NCI-H1694 treated with DMSO at 0.1 percent for 48 hours (cell line): ENCODE measurements around the gene POLR2C.
A peak's percentile ranks its signal among the peaks of the same experiment; 100 is the strongest.

Source experiments
- DNase-seq: peaks from one replicate; lab custom pipeline; 2025; lab: John Stamatoyannopoulos, UW

POLR2C gene

DNA sequence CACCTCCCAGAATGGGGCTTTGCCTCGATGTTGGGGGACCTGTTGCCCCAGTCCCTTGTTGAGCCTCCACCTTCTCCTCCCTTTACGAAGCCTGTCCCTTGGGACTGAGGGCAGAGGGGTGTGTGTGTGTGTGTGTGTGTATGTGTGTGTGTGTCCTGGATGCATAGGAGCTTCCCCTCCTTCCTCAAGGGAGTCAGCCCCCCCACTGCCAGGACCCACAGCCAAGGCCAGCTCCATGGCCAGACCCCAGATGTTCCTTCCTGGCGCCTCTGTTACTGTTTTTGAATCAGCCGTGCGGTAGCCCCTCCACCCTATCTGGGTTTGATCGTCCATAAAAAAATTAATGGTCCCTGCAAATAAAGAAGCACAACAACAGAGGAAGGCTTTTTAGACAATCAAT is 41.5 kb downstream of the POLR2C start:
- no peak for DNase-seq

GRCh38 chr16:57504491-57504890 is 42.0 kb downstream of the POLR2C start:
- DNase-seq, result no peak

- DNase-seq, result no peak
Observed at GRCh38 chr16:57505169-57505568, 42.7 kb downstream of the POLR2C start.

- peak; percentile 60 for DNase-seq
Observed at GRCh38 chr16:57507136-57508034, 44.9 kb downstream of the POLR2C start.

- no peak for DNase-seq
Observed at GRCh38 chr16:57508035-57508425, 45.6 kb downstream of the POLR2C start.

DNA sequence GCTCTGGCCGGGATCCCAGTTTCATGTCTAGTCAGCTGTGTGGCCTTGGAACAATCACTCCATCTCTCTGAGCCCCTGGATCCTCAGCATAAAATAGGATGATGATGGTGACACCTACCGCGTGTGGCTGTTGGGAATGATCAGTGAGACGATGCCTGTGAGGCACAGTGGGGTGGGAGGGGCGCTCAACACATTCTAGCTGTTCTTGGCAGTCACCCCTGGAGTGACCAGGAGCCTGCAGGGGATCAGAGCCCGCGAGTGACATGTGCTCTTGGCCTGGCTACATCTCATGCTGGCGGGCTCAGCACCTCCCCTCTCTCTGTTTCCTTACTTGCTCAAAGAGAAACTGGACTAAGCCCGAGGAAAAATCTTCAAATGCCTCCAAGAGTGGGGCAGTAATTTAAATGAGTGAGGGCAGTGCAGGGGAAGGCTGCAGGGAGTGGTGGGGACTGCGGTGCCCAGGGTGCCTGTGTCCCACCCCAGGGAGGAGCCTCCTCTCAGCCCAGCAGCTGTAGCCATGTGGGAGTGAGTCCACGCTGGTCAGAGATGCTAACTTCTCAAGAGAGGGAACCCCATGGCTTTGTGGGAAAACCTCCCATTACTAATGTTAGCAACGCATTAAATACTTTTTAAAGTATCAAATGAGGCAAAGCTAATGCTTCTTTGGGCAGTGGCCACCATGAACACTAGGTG is 46.9 kb downstream of the POLR2C start:
- no peak for DNase-seq

DNA sequence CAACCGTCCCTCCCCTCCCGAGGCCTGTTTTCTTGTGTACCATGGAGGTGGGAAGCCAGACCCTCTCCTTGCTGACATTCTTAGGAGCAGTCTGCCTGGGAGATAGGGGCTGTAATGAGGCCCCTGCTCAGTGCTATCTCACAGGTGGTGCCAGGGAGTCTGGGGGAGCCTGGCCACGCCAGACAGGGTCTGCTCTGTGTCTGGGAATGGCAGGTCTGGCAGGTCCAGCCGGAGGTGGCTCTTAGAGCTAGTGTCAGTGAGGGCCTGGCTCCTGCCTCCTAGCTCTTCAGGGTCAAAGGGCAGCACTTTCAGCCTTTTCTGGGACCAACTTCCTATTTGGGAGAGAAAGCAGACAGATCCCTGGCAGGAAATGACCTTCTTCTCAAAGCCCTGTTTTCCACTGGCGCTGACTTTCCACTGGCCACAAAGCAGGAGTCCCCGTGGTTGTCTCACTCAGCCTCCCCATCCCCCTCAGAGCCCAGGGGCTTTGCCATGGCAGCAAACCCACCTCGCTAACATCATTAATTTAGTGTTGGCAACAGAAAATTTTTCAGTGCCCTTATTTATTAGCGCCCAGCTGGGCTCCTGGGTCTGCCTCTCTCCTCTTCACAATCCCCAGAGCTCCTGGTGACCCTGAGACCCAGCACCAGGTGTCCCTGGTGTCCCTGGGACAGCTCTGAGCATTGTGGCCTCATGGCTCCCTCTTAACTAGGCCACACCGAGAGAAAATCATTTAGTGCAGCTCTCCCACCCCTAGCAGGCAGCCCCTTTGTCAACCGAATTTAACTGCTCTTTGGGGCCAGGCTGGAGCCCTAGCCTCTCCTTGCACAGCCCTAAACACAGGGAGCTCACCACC is 47.8 kb downstream of the POLR2C start:
- DNase-seq, result no peak

DNA sequence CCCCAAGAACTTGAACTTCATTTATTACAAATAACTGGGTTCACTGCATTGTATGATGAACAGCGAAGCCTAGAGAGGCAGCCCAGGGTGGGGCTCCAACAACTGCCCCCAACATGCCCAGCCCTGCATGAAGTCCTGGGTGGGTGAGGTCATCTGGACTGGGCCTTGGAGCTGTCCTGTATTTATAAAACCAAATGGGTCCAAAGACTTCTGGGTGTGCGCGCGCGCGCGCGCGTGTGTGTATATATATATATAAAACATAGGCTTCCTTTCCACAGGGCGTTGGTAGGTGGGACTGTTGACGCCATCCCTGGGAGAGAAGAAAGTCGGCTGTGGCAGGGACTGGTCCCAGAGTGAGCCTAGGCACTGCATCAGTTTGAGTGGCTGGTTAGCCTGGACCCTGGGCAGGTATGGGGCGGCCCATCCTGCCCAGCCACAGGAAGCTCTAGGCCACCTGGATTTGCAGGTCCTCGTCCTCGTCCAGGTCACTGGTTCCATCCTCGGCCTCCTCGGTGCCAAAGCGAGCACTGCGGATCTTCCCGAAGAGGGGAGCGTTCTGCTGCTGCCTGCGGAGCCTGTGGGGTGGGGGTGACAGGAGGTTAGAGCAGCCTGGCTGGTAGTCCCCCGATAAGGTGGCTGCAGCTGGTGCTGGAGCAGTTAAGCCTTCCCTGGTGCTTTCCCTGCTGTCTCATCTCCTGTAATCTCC is 50.0 kb downstream of the POLR2C start:
- no peak for DNase-seq

DNA sequence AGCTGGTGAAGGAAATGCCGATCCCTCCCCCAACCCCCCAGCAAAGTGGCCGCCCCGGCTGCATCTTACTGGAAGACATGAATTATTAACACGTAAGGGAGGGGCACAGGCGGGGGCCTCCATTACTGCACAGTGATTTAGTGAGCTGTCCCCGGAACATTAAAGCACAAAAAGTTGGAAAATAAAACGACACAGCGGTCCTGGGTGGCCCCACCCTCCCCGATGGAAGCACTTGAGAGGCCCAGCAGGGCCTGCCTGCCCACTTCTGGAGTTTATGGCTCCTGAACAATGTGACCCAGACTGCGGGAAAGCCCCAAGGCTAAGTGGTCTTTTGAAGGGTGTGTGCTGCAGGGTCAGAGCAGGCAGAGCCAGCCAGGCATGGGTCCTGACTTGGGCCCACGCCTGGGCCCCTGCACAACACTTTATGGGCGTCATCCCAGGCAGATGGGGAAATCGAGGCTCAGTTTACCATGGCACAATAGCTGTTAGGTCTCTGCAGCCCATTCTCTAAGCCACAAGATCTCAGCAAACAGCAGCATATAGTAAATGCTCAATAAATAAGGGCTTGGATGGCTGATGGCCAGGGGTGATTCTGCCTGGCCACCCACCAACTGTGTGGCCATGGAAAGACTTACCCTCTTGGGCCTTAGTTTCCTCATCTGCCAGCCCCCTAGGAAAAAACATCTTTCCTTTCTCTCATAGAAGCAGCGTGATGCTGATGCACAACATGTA is 51.1 kb downstream of the POLR2C start:
- DNase-seq, result no peak

- no peak for DNase-seq
Observed at GRCh38 chr16:57514371-57514770, 51.9 kb downstream of the POLR2C start.

DNA sequence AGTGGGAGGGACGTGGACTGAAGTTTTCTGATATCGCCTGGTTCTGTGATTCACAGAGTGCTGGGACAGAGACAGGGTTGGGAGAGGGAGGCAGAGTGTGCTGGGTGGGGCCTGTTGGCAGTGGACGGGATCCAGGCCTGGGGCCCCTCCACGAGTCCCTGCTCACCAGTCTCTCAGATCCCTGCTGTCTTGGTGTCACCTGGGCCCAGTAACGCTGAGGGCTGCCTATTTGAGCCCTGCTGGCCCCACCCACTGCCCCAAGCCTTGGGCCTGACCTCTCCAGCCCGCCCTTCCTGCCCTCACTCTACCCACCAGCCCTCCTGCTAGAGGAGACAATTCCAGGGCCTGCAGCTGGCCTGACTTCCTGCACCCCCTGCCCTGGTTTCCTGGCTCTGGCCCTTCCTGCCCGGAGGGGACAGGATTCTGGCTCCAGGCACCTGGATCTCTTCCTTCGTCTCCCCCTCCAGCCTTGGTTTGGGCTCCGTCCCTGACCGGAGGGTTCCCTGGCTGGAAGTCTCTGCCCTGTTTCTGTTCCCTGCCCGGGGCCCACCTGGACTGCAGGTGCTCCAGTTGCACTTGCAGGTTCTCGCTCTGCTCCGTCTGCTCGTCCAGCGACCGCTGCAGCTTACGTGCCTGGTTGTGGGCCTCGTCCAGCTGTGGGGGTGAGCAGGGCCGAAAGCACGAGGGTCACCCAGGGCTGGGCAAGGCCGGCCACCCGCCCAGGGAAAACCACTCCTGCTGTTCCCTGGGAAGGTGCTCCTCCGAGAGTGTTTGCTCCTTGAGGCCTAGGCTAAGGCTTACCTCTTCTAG is 52.5 kb downstream of the POLR2C start:
- no peak for DNase-seq

- peak; percentile 24 for DNase-seq
Observed at GRCh38 chr16:57516176-57516725, 53.8 kb downstream of the POLR2C start.

GRCh38 chr16:57516773-57517172 is 54.3 kb downstream of the POLR2C start:
- no peak for DNase-seq

- DNase-seq, result no peak
Observed at GRCh38 chr16:57517397-57518367, 55.2 kb downstream of the POLR2C start.

DNA sequence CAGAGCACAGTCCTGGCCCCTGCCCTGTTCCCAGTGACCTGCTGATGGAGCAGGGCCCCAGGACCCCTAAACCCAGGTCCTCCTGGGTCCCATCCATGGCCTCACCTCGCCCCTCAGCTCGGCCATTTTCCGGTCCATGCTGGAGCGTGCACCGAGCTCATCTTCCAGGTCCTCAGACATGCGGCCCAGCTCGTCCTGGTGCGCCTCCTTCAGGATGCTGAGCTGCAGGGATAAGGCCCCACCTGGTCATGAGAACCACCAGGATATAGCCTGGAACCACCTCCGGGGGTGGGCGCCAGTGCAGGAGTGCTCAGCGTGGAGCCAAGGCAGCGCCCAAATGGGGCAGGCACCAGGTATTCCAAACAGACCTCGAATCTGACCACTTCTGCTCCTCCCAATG is 56.0 kb downstream of the POLR2C start:
- no peak for DNase-seq

DNA sequence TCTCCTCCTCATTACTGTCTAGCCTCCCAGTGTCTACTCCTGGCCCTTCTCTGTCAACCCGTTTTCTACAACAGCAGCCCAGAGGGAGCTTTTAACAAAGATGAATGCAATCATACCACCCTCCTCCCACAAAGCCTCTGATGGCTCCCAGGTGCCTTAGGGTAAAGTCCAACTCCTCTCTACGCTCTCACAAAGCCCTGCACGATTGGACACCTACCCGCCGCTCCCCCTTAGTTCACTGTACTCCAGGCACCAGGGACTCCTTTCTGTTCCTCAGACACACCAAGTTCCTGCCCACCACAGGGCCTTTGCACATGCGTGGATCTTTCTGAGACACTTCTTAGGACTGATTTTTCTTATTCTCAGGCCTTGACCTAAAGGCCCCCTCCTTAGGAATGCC is 56.4 kb downstream of the POLR2C start:
- no peak for DNase-seq

DNA sequence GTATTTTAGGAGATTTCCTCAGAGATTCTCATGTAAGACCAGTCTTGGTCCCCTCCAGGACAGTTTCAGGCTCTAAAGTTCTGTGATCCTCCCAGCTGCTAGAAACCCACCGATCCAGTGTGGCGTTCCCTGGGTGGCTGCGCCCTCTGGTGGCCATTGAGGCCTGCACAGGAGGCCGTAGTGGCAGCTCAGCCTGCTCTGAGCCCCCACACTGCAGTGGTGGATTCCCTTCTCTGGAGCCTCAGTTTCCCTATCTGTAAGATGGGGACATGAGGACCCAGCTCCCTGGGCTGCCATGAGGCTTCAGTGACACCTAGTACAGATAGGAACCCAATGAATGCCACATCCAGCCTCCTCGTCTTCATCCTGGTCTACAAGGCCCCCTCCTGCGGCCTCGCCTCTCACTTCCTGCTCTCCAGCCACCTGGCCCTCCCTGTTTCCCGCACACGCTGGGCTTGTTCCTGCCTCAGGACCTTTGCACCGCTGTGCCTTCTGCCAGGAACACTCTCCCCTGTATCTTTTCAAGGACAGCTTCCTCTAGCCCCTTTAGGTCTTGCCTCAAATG is 57.4 kb downstream of the POLR2C start:
- peak; percentile 44 for DNase-seq
